GM12801 (cell line): ENCODE data around the gene ARHGAP24.

Experiments
- TF ChIP-seq, protein P1 (sequence below): IDR thresholded peaks from one replicate; pipeline ENCODE4 v1.5.1; 2011; ENCODE audit warnings: control low read depth; ENCODE audit not compliant: insufficient read length; ENCODE audit errors: extremely low read depth

Gene ARHGAP24

DNA sequence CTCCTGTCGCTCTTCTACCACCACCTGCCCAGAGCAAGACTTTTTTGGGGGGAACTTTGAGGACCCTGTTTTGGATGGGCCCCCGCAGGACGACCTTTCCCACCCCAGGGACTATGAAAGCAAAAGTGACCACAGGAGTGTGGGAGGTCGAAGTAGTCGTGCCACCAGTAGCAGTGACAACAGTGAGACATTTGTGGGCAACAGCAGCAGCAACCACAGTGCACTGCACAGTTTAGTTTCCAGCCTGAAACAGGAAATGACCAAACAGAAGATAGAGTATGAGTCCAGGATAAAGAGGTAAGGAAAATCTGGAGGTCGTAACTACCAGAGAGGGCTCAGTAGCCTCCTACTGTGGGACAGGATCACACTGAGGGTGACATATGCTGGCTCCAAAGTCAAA is 520.4 kb downstream of the ARHGAP24 start:
- TF ChIP-seq, protein P1, sequence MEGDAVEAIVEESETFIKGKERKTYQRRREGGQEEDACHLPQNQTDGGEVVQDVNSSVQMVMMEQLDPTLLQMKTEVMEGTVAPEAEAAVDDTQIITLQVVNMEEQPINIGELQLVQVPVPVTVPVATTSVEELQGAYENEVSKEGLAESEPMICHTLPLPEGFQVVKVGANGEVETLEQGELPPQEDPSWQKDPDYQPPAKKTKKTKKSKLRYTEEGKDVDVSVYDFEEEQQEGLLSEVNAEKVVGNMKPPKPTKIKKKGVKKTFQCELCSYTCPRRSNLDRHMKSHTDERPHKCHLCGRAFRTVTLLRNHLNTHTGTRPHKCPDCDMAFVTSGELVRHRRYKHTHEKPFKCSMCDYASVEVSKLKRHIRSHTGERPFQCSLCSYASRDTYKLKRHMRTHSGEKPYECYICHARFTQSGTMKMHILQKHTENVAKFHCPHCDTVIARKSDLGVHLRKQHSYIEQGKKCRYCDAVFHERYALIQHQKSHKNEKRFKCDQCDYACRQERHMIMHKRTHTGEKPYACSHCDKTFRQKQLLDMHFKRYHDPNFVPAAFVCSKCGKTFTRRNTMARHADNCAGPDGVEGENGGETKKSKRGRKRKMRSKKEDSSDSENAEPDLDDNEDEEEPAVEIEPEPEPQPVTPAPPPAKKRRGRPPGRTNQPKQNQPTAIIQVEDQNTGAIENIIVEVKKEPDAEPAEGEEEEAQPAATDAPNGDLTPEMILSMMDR: no peak

DNA sequence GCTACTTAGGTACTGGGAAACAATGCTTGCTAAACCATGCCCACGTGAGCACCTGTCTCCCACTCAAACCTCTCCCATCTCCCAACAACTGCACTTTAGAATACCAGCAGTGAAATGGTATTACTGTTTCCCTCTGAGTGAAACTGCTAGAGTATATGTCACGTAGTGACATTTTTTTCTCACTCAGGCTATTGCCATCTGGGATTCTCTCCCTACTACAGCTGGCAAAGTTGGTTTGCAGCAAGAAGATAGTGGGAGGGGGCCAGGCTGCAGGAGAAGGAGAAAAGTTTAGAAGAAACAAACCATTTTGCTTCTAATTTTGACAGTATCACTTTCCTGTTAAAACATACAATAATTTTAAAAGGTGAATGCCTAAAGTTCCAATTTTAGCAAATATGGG is 526.6 kb downstream of the ARHGAP24 start:
- TF ChIP-seq, protein P1: no peak

DNA sequence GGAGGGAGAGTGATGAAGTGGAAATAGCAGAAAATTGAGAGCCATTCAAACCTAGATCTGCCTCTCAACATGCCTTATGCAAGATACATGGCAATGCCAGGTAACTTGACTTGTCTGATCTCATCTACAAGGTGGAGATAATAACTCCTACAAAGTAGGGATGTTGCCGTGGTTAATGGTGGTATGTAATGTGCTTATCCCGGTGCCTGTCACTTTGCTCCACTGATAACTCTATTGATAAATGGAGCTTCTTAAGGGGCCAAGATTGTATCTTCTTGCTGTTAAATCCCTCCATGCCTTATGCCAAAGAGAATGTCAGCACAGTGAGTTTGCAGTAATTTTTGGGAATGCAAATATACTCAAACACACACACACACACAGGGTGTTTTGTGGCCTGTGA is 529.1 kb downstream of the ARHGAP24 start:
- TF ChIP-seq, protein P1: no peak

DNA sequence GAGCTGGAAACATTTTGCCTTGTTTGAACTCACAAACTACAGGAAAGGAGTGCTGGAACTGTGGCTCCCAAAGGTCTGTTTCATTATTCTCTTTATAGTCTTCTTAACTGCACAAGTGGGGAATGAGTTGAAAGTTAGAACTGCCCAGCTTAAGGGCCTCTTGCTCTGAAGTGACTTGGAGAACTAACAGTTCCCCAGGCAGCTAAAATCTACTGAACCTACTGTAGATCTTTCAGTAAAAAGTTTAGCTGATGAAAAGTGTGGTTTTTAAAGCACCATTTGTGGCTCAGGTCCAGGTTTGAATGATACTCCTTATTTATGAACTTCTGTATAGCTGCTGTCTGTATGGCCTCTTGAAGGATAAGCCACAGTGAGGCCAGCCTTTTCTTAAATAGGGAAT is 531.1 kb downstream of the ARHGAP24 start:
- TF ChIP-seq, protein P1: no peak

DNA sequence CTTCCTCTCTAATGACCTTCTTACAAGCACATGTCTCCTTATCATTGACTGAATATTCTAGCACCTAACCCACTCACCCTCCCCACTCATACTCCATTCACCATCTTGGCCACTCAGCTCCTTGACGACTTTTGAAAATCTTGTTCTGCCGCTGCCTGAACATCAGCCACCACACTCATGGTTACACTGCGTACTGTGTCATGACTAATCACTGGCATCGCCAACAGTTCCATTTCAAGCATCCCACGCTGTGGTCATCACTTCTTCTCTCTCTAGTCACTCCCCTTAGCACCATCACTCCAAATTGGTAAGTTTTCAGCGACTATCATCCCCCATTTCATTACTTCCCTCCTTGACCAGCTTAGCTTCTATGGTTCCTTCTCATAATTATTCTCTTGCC is 532.1 kb downstream of the ARHGAP24 start:
- TF ChIP-seq, protein P1: no peak

DNA sequence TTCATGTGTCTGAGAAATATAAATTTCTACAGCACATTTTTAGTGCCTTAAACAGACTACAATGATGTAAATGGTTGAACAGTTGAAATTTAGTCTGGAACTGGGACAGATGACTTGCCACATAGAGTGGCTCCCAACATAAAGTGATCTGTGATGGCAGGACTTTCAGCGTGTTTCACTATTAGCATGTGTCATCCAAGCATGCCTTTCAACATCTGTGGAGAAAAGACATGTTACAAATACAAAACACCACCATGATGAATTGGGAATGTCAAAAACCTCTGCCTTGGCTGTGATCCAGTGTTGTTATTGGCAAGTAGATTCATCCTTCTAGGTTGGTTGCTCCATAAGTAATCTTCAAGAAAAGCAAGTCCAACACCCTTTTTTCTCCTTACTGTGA is 536.2 kb downstream of the ARHGAP24 start:
- TF ChIP-seq, protein P1: no peak

DNA sequence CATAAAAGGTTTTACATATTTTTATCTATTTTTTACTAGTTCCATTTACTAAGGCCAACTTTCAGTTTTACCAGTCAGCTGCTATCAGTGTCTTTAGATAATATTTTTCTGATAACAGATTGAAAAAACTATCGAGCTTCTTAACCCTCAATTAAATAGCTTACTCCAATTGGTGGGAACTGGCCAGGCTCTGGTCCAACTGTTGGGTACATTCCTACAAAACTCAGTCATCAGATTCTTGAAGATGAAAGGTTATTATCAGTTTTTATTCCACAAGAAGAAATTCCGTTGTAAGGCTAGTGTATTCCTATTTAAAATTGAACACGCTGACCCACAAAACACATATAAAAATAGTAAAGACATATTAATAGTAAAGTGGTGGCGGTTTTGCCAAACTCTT is 538.7 kb downstream of the ARHGAP24 start:
- TF ChIP-seq, protein P1: no peak

DNA sequence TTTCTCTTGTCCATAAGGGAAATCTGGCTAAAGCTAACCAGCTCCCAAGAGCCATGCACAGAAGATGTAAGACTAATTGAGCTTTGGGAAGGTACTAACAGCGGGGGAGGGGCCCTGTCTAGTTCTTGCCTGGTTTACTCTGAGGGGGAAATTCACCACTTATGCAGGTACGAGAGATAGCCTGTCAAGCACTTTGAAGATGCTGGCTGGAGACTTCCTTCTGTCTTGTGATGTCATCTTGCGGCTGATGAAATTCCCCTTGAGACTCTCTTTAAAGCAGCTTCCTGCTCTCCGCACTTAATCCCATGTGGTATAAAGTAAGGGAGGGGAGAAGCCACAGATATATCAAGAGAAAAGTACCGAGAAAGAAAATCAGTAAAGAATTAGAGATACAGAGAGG is 539.6 kb downstream of the ARHGAP24 start:
- TF ChIP-seq, protein P1: no peak
